HG03354 (cell line): Measurements from ENCODE around the gene SYT15B.
"Not testable (repeated sequence)": the region's sequence is repeated elsewhere in the genome, so short reads cannot be mapped to it uniquely, and the experiment has no call there.

ENCODE experiments used
- ATAC-seq: cut with Tn5 transposase; IDR thresholded peaks from one replicate; pipeline ENCODE4 v1.9.1; 2021; ENCODE audit warnings: mild to moderate bottlenecking; ENCODE audit not compliant: unreplicated experiment, poor library complexity, severe bottlenecking

SYT15B gene

DNA sequence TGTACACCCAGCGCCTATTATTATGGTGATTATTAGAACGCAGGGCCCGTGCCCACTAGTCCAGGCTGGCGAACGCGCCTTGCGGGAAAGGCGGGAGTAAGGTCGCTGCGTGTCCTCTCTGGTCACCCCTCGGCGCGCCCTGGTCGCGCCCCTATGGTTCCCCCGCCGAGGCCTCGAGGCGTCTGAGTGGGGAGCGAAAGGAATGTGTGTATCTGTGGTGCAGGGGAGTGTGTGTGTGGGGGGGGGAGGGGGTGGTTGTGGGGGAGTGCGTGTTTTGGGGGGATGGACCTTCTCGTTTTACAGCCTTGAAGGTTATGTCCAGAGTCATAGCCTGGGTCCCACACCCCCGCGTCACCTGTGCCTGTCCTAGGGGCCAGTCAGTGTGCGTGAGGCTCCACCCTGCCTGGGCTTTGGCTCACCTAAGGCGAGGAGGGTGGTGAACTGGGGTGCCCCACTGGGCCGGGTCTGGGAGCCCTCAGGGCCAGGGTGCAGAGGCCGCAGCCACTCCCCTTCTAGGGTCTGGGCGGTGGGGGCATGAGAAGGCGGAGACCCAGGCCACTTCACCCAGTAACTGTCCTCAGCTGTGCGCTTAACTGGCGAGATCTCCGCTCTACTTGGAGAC is at the start of gene SYT15B:
TSS of gene SYT15B (minus strand) at position 39 of the 622 bp plus-strand sequence. CDS start 952 bp downstream, outside the sequence.
- ATAC-seq, result not testable (repeated sequence)

DNA sequence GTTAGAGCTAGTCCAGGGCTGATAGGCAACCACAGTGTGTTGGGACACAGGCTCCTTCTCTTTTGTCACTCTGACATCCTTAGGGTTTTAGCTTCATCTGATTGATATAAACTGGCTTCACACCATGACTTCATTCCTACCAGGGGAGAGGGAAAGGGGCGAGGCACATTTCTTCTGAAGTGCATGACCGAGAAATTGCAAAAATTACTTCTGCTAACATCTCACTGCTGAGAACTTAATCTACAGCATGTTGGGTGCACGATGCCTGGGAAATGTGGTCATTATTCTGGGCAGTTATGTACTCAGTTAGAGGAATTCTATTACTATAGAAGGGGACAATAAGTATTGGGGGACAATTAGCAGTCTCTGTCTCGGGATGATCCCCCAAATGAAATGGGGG is 16.2 kb upstream of the SYT15B start:
- not testable (repeated sequence) for ATAC-seq

DNA sequence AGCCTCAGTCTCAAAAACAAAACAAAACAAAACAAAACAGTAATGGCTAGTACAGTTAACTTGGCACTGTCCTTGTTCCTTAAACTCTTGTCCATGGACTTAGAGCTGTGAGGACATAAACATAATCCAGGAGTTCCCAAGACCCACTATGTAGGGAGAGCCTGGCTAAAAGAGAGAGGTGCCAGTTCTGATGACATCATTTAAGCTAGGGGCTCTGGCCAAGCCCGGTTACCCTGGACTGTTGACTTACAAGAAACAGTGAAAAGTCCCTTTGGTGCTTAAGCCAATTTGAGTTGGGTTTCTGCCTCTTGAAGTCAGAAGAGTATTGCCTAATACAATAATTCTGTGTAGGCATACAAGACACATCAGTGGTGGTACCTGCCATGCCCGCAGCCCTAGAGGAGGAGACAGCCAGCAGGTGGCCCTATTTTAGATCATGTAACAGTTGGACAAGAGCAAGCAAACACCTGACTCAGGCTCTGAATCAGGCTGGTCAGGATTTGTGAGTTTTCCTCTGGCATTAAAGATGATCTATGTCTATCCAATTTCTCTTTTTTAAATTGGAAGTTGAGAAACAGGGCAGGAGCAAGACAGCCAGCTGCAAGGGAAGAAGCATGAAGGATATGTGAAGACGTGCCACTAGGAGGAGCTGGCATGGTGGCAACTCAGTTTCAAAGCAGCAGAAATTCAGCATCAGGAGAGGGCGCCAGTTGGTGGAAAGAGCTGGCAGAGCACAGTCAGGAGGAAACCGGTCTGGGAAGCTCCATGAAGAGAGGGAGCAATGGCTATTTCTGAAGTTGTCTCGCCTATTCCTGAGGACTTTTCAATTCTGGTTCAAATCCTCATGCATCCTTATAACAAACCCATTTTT is 12.2 kb upstream of the SYT15B start:
- ATAC-seq, result not testable (repeated sequence)

DNA sequence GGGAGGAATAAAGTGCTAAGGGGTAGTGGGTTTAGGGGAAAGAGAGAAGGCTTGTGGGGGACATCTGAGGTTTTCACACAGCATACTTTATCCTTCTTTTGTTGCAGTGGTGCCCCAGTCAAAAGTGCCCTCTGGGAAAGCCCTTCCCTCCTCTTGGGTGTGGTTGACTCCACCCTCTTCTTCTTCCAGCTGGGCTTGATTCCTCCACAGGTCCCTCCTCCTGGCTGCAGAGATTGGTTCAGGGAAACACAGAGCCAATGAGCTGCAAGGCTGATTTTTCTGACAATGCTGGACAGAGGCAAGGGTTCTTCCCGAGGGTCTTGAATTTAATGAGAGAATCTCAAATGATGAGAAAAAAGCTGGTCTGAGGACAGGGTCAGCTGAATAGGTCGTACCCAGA is 7.4 kb upstream of the SYT15B start:
- ATAC-seq, result not testable (repeated sequence)

DNA sequence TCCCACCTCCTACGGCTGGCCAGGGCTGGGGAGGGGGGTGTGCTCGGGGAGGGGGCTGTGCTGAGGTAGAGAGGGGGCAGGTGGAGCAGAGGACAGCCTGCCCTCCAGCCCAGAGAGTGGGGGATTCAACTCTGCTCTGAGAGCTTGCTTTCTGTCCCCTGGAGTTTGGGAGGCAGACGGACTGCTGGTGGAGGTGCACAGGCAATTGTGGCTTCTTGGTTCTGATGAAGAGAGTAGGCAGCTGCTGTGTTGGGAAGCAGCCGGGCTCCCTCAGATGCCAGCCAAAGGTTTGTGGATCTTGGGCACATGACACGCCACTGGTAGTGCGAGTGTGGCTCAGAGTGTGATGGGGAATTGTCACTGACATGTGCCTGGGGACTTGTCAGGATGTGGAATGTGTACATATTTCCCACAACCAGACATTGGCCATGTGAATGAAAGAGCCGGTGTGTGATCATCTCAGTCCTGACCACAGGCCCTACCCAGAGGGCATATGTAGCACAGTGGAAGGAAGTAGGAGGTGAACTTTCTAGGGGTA is 5.3 kb upstream of the SYT15B start:
- ATAC-seq, result not testable (repeated sequence)

DNA sequence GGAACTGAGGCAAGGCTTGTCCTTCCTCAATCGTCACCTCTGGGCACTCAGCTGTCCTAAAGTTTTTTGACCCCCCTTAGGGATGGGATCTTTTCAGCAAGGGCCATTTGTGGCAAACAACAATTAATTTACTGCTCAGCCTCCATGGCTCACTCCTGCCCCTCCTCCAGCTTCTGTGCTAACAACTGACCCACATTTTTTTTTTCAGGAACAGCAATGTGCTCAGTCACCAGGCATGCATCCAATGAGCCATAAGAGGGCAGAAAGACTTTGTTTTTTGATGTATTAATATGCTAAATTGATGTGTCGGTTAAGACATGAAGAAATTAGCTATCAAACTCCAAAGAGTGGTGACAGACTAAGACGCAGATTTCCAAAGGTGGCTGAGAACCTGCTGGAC is 4.7 kb upstream of the SYT15B start:
- not testable (repeated sequence) for ATAC-seq

DNA sequence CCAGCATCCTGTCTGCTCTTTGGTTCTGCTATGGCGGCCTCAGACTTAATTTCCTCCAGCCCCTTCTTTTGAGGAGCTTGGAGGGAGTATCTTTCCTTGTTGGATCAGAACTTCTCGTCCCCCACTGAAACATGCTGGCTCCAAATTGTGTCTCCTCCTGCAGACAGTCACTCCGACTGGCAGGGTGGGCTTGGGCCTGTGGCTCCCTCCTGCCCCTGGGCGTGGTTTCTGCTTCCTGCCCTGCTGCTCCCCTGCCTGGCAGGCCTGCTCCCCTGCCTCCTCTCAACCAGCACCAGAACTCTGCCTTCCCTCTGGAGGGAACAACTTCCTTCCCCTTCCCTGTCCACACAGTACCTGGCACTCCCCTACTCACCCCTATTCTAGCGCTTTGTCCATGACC is 3.8 kb upstream of the SYT15B start:
- not testable (repeated sequence) for ATAC-seq

DNA sequence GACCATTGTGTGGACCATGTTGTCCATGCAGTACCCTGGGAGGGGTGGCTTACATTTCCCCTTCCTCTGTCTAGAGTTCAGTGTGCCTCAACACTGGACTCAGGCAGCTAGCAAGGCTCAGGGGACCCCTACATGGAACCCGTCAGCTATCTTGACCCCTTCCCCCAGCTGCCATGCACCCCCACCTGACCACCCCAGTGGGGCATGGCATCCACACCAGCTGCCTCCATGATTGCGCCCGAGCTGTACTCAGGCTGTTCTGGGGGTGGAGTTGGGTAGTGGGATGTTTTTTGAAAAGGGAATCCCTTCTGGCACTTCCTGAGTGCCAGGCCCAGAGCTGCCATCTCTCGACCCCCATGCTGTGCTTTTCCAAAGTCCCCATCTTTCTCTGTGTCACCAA is 1.8 kb upstream of the SYT15B start:
- not testable (repeated sequence) for ATAC-seq

DNA sequence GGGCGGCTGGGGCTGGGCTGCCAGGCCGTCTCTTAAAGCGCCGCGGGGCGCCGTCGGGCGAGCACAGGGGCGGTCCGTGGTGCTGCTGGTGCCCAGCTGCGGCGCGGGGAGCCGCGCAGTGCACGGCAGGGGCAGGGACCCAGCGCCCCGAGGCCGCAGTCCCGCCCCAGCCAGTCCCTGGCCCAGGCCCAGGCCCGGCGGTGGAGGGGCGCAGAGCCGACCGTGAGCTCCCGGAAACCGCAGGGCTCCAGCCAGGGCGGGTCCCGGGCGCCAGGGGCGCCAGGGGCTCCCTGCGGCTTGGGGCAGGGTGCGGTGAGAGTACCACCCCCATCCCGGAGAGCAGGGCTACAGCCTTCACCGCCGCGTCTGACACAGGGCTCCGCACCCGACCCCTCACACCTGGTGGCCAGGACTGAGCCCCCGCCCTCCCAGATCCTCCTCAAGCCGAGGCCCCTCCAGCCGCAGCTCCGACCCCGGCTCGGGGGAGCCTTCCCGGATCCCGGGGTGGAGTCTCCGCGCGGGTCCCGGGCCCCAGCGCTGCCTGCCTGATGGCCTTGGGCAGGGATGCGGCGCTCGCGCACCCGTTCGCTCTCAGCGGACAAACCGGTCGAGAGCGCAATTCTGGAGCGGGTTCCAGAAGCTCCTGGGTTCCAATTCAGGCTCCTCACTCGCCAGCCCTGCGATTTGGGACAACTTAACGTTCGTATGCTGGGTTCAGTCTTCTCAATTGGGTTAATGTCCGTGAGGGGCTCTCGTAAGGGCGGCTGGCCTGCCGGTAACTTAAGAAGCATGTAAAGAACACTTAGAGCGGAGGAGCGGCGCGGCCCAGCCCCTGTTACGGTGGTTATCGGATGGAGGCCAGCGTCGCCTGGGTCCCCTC is 478 bp downstream of the SYT15B start:
- ATAC-seq, result not testable (repeated sequence)

DNA sequence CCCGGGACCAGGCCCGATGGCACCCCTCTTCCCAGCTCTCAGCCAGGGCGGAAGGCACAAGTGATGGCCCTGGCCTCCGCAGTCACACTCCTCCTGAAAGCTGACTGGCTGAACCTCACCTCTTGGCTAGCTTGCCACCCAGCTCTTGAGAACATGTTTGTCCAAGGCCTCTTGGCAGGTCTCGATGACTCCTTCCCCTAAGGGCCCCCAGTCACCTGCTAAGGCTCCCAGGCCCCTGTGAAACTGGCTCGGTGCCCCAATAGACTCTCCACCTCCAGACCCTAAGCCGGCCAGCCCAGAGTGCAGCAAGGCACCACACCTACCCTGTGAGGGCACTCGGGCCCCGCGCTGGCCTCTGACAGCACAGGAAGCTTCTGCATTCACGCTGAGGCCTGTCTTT is 4.5 kb downstream of the SYT15B start:
- ATAC-seq, result not testable (repeated sequence)

DNA sequence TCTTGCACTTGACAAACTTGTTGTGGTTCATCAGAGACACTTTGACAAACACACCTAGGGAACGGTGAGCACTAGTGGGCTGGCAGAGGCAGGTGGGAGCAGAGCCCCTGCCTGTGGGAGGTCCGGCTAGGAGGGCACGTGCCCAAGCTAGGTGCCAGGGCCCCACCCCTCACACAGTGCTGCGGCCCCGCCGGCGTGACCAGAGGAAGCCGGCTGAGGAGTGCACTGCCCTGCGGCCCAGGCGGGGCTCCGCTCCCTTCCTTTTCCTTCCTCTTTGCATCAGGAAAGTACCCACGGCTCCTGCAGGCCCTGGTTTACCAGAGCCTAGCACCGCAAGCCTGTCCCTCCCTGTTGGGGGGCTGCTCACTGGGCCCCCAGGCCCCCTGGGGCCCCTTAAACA is 7.2 kb downstream of the SYT15B start:
- ATAC-seq, result not testable (repeated sequence)

DNA sequence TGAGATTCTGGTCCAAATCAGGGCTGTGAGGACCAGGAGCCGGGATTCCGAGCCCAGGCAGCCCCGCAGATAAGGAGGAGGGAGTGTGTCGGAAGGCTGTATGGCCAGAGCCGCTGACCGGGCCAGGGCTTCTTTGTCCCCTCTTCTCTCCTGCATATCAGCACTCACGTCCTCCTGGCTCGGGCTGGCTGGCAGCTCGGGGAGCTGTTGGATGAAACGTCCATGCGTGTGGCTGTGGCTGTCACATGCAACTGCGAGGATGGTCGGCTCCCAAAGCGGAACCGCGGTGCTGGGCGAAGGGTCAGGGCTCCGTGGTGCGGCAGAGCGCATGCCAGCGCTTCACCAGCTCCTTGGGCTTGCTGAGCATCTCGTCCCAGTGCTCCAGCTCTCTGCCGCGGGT is 9.5 kb downstream of the SYT15B start:
- ATAC-seq, result not testable (repeated sequence)

DNA sequence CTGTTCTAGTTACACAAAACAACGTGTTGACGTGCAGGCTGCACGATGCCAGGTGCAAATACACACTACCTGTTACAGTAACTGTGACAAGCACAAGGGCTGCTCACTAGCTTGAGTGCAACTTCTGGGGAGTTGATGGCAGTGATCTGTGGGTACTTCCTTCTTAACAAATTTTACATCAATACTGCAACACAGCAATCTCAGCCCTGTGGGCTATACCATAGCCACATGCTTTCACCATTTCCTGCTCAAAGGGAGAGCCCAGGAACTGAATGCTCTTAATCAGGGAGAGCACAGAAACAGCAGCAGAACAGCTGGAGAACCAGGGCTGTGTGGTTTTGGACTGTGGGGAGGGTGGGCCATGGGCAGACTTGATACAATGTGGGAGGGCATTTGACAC is 10.2 kb downstream of the SYT15B start:
- not testable (repeated sequence) for ATAC-seq

DNA sequence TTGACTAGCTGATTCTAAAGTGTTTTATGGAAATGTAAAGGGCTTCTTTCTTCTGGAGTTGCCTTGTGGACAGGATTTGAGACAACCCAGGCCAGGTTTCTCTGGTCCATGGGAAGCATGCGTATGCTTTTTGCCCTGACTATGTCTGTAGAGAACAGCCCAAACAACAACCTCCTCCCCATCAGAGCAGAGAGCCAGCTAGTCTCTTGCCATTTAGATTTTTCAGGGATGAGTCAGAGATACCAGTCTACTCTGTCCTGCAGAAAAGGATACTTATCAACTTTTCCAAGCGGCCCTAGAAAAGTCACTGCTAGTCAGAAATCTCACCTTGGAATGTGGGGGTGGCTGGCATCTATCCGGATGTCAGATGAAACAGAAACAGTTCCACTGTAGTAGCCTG is 11.6 kb downstream of the SYT15B start:
- ATAC-seq, result not testable (repeated sequence)

DNA sequence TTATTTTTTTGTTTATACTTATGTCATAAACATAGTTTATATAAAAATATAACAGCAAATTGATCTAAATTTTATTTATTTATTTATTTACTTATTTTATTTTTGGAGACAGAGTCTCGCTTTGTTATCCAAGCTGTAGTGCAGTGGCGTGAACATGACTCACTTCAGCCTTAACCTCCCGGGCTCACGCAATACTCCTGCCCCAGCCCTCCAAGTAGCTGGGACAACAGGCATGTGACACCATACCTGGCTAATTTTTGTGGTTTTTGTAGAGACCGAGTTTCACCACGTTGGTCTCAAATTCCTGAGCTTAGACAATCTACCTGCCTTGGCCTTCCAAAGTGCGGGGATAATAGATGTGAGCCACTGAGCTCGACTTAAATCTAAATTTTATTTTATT is 13.0 kb downstream of the SYT15B start:
- not testable (repeated sequence) for ATAC-seq

DNA sequence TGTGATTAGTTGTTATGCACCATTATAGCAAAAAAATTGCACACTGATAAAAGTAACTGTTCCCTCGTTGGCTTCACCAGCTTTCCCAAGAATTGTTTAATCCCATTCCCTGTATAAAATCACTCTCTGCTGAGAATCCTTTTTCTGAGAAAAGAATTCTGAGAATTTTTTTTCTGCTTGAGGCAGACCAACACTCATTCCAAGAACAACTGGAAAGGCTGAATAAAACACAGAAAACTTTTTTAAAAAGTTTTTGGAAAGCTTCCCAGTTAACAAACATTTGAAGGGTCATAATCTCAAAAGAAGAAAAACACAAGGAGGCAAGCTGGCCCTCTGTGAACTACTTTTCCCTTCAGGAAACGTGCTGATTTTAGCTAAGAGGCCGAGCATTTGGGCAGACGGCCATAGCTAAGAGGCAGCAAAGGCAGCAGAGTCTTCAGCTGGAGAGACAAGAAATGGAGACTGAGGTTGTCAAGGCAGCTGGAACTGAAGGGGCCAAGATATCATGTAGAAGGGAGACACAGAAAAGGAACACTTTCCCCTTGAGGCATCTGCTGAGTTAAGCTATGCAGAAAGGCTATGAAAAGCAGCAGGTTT is 16.5 kb downstream of the SYT15B start:
- ATAC-seq, result not testable (repeated sequence)

DNA sequence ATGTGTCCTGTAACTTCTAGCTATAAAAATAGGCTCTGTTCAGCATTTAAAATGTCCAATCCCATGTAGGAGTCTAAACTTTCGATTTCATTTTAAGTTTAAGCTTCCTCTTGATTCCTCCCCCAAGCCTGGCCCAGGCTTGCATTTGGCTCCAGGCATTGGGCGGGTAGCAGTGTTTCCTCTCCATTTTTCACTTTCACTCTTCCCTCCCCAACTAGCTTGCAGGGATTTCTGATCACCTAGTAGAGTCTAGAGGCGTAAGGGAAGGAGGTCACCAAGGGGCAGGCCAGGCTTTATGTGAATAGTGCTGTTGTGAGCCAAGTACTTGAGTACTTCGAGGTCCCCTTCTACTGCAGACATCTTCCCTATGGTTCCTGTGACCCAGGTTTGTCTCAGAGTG is 18.5 kb downstream of the SYT15B start:
- ATAC-seq, result not testable (repeated sequence)

DNA sequence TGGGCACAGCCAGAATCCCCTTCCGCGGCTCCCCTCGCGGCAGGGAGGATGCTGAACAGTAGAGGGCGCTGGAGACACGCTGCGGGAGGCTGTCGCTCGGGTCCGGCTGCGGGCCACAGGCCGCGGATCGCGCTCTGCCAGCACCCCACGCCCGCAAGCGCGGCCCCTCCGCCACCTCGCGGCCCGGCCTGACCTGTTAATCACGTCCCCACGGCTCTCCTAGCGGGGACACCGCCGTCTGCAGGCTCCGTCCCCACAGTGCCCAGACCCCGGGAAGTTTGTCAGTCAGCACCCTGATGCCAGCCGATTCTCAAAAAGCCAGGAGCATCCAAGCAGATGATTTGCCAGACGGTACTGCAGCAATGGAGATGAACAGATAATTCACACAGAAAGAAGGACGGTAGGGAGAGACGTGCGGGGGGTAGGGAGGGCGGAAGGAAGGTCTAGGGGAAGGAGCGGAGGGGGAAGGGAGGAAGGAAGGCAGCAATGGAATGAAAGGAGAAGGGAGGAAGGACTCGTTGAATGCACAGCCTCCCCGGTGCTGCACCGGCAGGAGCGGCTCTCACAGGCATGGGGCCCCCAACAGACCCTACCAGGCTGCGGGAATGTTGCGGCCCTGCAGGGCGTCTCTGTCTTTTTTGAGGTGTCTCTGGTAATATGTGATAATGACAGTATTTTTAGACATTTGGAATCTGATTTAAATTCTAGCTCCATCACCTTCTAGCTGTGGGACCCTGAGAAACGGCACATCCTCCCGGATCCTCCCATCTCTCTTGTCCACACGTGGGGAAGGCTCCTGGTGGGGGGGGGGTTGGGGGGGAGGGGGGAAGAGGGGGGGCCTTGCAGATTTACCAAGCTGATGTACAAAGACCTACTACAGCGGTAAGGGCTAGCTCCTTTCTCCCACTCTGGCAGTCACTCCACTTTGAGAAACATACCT is 19.5 kb downstream of the SYT15B start:
- peak; percentile 86 for ATAC-seq
